Measurements from ENCODE around the gene JMJD7. TPM values are rescaled to one million over a fixed set of nuclear protein-coding genes. Genes with fewer than 3 reads are reported as not detected.

Gene JMJD7
- total RNA-seq, 1 donor = 3.1 TPM

GRCh38 chr15:41801185-41801584, 26.7 kb upstream of the JMJD7 start:
- DNase-seq (ENCODE audit: low read depth) = no peak
- no peak overlapping the region for H3K4me3 ChIP-seq (ENCODE audit: low read depth, low read length)
- no peak for TF ChIP-seq CTCF (IDR thresholded peaks at IDR 0.05; ENCODE audit: insufficient read depth, low read length)

- H3K4me3 ChIP-seq (ENCODE audit: low read depth, low read length) = no peak overlapping the region
- TF ChIP-seq CTCF (IDR thresholded peaks at IDR 0.05; ENCODE audit: insufficient read depth, low read length) = no peak
- peak; percentile 41 for DNase-seq (ENCODE audit: low read depth)
Observed at GRCh38 chr15:41801850-41802455, 25.9 kb upstream of the JMJD7 start.

GRCh38 chr15:41804361-41804760, 23.5 kb upstream of the JMJD7 start:
- no peak for TF ChIP-seq CTCF (IDR thresholded peaks at IDR 0.05; ENCODE audit: insufficient read depth, low read length)
- no peak overlapping the region for H3K4me3 ChIP-seq (ENCODE audit: low read depth, low read length)
- no peak for DNase-seq (ENCODE audit: low read depth)

DNA sequence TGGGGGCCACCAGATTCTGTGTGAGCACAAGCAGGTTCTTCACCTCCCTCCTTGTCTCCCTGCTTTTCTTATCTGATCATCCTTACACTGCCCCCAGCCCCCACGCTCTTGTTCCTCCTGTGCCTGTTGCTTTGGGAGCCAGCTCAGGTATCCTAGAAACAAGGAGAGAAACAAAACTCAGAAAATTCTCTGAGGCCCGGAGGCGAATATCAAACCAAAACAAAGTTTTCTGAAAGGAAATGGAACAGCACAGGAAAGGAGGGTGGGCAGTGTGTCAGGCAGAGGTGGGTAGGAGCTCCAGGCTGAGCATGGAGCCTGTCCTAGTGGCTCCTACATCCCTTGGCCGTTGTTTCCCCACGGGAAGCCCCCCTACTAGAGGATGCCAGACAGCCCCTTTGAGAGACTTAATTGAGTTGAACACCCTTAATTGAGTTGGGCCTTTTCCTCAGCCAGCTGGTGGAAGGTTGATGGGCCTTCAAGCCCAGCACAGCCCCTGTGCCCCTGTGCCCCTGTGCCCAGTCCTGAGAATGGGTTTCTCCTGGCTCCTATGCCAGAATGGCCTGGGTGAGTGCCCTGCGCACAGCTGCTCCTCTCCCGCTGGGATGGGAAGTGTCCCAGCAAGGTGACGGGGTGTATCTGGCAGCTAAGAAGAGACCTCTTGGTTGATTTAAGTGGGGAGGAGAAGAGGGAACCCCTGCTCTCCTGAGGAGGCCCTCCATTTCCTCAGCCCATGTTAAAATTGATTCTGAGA, 22.8 kb upstream of the JMJD7 start:
- no peak overlapping the region for H3K4me3 ChIP-seq (ENCODE audit: low read depth, low read length)
- no peak for DNase-seq (ENCODE audit: low read depth)
- TF ChIP-seq CTCF (IDR thresholded peaks at IDR 0.05; ENCODE audit: insufficient read depth, low read length) = no peak

DNA sequence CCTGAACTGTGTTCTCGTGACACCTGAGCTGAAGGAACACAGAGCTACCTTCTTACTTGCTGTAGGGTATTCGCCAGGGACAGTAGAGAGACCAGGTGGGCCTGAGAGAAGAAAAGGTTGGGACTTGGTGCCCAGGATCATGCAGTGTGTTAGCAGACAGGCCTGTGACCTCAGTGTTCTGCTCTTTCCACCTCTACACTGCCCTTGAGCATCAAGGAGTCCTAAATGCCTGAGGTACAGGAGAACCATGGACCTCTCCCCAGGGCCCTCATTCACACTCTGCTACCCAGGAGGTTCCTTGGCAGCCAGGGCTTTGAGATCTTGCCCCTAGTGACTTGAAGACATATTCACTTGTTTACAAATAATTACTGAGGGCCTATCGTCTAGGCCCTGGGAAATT, 22.2 kb upstream of the JMJD7 start:
- no peak for TF ChIP-seq CTCF (IDR thresholded peaks at IDR 0.05; ENCODE audit: insufficient read depth, low read length)
- DNase-seq (ENCODE audit: low read depth) = no peak
- no peak overlapping the region for H3K4me3 ChIP-seq (ENCODE audit: low read depth, low read length)

GRCh38 chr15:41806291-41807181, 21.4 kb upstream of the JMJD7 start:
- no peak overlapping the region for H3K4me3 ChIP-seq (ENCODE audit: low read depth, low read length)
- TF ChIP-seq CTCF (IDR thresholded peaks at IDR 0.05; ENCODE audit: insufficient read depth, low read length) = no peak
- DNase-seq (ENCODE audit: low read depth) = no peak
